ENCODE results near the gene TENM4.

The TENM4 gene

GRCh38 chr11:79119491-79120284 is 321.1 kb downstream of the TENM4 start:
- ChIA-PET POLR2A (no interaction called here), CTCF (interaction anchor here (1.3 to 2.2 kb wide), 2 partner anchors 18 to 19 kb away, joined by 3 to 13 read pairs; no protein-coding TSS in a partner anchor)
- no peak for TF ChIP-seq CTCF (IDR thresholded peaks at IDR 0.05; ENCODE audit: insufficient read depth, low read length, missing control alignments)
- H3K4me3 ChIP-seq (ENCODE audit: low read depth, low read length), result no peak overlapping the region
- DNase-seq (ENCODE audit: low read depth, low spot score), result no peak

GRCh38 chr11:79117488-79117887 is 323.3 kb downstream of the TENM4 start:
- ChIA-PET POLR2A (no interaction called here), CTCF (no interaction called here)
- no peak for DNase-seq (ENCODE audit: low read depth, low spot score)
- H3K4me3 ChIP-seq (ENCODE audit: low read depth, low read length), result no peak overlapping the region
- no peak for TF ChIP-seq CTCF (IDR thresholded peaks at IDR 0.05; ENCODE audit: insufficient read depth, low read length, missing control alignments)

- no peak overlapping the region for H3K4me3 ChIP-seq (ENCODE audit: low read depth, low read length)
- TF ChIP-seq CTCF (IDR thresholded peaks at IDR 0.05; ENCODE audit: insufficient read depth, low read length, missing control alignments), result no peak
- no peak for DNase-seq (ENCODE audit: low read depth, low spot score)
- ChIA-PET POLR2A (no interaction called here), CTCF (no interaction called here)
These were observed 324.2 kb downstream of the TENM4 start for GRCh38 chr11:79116600-79116999.

GRCh38 chr11:79113054-79113690 is 327.7 kb downstream of the TENM4 start:
- POLR2A ChIA-PET, result no interaction called here
- no peak for DNase-seq (ENCODE audit: low read depth, low spot score)
- CTCF ChIA-PET, result interaction anchor here (0.8 to 3.4 kb wide), 3 partner anchors 9 to 315 kb away, joined by 3 to 26 read pairs (median 4); no protein-coding TSS in a partner anchor

GRCh38 chr11:79110796-79111195 is 330.0 kb downstream of the TENM4 start:
- POLR2A ChIA-PET, result no interaction called here
- CTCF ChIA-PET, result interaction anchor here (5.2 kb wide), 1 partner anchor 12 kb away, joined by 61 read pairs; no protein-coding TSS in a partner anchor

More at GRCh38 chr11:79113054-79113690, 327.7 kb downstream of the TENM4 start:
- H3K4me3 ChIP-seq (ENCODE audit: low read depth, low read length), result no peak overlapping the region
- no peak for TF ChIP-seq CTCF (IDR thresholded peaks at IDR 0.05; ENCODE audit: insufficient read depth, low read length, missing control alignments)

More at GRCh38 chr11:79110796-79111195, 330.0 kb downstream of the TENM4 start:
- no peak overlapping the region for H3K4me3 ChIP-seq (ENCODE audit: low read depth, low read length)
- DNase-seq (ENCODE audit: low read depth, low spot score), result no peak
- TF ChIP-seq CTCF (IDR thresholded peaks at IDR 0.05; ENCODE audit: insufficient read depth, low read length, missing control alignments), result no peak
